Stomach (tissue), 9 donors: ENCODE measurements around the gene PDE9A. TPM values are rescaled to one million over a fixed set of nuclear protein-coding genes. Genes with fewer than 3 reads are reported as not detected.

Experiments used
- DNase-seq, 2 donors: peaks; one replicate each; pipeline versions ENCODE4 v3.0.0 to v3.0.0-alpha.2; 2013 to 2019
- H3K27ac ChIP-seq, 5 donors: fragments of 200-600 bp in 4 of 5; sonication (generic) in 4 of 5; one replicate each; pipeline ENCODE4 v1.5.1; 2013 to 2019; ENCODE audit warnings: mild to moderate bottlenecking in 1 of 5, moderate library complexity in 1 of 5
- H3K27me3 ChIP-seq, 3 donors: fragments of 200-600 bp; sonication (generic); one replicate each; pipeline ENCODE4 v1.5.1; 2017 to 2019; ENCODE audit warnings: mixed run types in 1 of 3
- H3K36me3 ChIP-seq, 4 donors: fragments of 200-600 bp; sonication (generic); 1 replicate in 3 of 4; 2 replicates in 1 of 4; pipeline ENCODE4 v1.5.1; 2016 to 2019
- H3K4me1 ChIP-seq, 4 donors: fragments of 200-600 bp; sonication (generic); one replicate each; pipeline ENCODE4 v1.5.1; 2016 to 2019
- H3K4me3 ChIP-seq, 4 donors: fragments of 200-600 bp; sonication (generic) in 3 of 4; one replicate each; pipeline ENCODE4 v1.5.1; 2016 to 2019; ENCODE audit warnings: mild to moderate bottlenecking in 1 of 4
- H3K9me3 ChIP-seq, 4 donors: fragments of 200-600 bp; sonication (generic); one replicate each; pipeline ENCODE4 v1.5.1; 2016 to 2019
- EP300 ChIP-seq: sonication (generic); formaldehyde crosslinking; IDR thresholded peaks from one replicate; pipeline ENCODE4 v1.6.1; 2017; ENCODE audit warnings: antibody characterized with exemption
- POLR2A ChIP-seq, 4 donors: fragments of 450-650 bp; IDR thresholded peaks; one replicate each; pipeline ENCODE4 v1.6.1; 2016; ENCODE audit warnings: antibody characterized with exemption in 4 of 4, control low read depth in 2 of 4, mild to moderate bottlenecking in 1 of 4, moderate library complexity in 1 of 4
- POLR2AphosphoS5 ChIP-seq, 3 donors: sonication (generic); formaldehyde crosslinking; IDR thresholded peaks; one replicate each; pipeline ENCODE4 v1.6.1; 2016; ENCODE audit warnings: antibody characterized with exemption in 3 of 3
- WGBS, 5 donors: extraction: QIAGEN DNeasy Blood & Tissue Kit in 3 of 5; methylation state at CpG; one replicate each; pipeline versions ENCODE4 v1.1.5 to v1.1.7; 2013 to 2018; 5-methylcytosine and 5-hydroxymethylcytosine counted together
- intact Hi-C: fragments of 100-400 bp; cut with DNase I; formaldehyde crosslinking; loops from one replicate; pipeline ENCODE4 v1.15.1; 2023; ENCODE audit warnings: low total_unique reads
- polyA plus RNA-seq, 3 donors: library from polyadenylated mRNA; stranded (reverse); fragments of 200-250 nt; gene quantifications; one replicate each; pipeline ENCODE4 v1.2.3, GENCODE V29; 2013
- total RNA-seq, 5 donors: library from RNA; depleted of rRNA; stranded (reverse); fragments of >200 nt; gene quantifications; one replicate each; pipeline versions ENCODE4 v1.1.0 to v1.2.3, GENCODE V29; 2014 to 2016
- TF ChIP-seq, protein P1 (sequence below), 7 experiments: fragments of 450-650 bp in 4 of 7; fragments of 200-600 bp in 3 of 7; sonication (generic) in 3 of 7; IDR thresholded peaks; one replicate each; pipeline ENCODE4 v1.5.1; 2016 to 2019; ENCODE audit warnings: antibody characterized with exemption in 7 of 7, control low read depth in 2 of 7, mild to moderate bottlenecking in 1 of 7
- donor health status: healthy with polysubstance abuse.
- donor health status: Bipolar disorder and iron deficiency.
- donor health status: healthy.

The PDE9A gene
- total and polyA plus RNA-seq, 8 donors = 6.4 to 77.1 (median 11.9) TPM

- H3K9me3 ChIP-seq = no peaks in the 10 kb centered on the region
- peaks cover 0 to 3% (median 0%) of the 10 kb centered on the region in 4 donors for H3K36me3 ChIP-seq
- WGBS, 5 donors = 9 to 28% (median 12%) methylated on average over 38 to 40 of the region's 40 CpGs
- peaks cover 0 to 75% (median 0%) of the 10 kb centered on the region in 3 donors for H3K27me3 ChIP-seq
- intact Hi-C loops = no loop called here
- DNase-seq = peak; percentile 34 to 79
- H3K27ac ChIP-seq = peak overlapping the region in 2 of 5 donors; percentile 32 to 34
- TF ChIP-seq POLR2AphosphoS5 (IDR thresholded peaks at IDR 0.05) (peak in 1 of 3 donors; percentile 6), EP300 (no peak)
- H3K4me3 ChIP-seq = peak overlapping the region; percentile 16 to 30 (median 24)
- H3K4me1 ChIP-seq = peaks cover 18 to 36% (median 24%) of the 10 kb centered on the region in 4 donors
Observed at GRCh38 chr21:42781150-42781970, 127.9 kb downstream of the PDE9A start.

GRCh38 chr21:42781971-42782722, 128.7 kb downstream of the PDE9A start:
- peak; percentile 33 to 71 for DNase-seq
- Histone ChIP-seq H3K27ac (peak overlapping the region in 3 of 5 donors; percentile 26 to 34 (median 32)), H3K4me1 (peaks cover 18 to 36% (median 24%) of the 10 kb centered on the region in 4 donors), H3K27me3 (peaks cover 0 to 72% (median 0%) of the 10 kb centered on the region in 3 donors), H3K4me3 (no peak overlapping the region), H3K36me3 (no peaks in the 10 kb centered on the region), H3K9me3 (no peaks in the 10 kb centered on the region)
- WGBS, 5 donors = 73 to 85% (median 77%) methylated on average over 10 to 14 of the region's 14 CpGs
- TF ChIP-seq POLR2A (IDR thresholded peaks at IDR 0.05) (no peak), EP300 (no peak), POLR2AphosphoS5 (IDR thresholded peaks at IDR 0.05) (no peak)
- TF ChIP-seq, protein P1, sequence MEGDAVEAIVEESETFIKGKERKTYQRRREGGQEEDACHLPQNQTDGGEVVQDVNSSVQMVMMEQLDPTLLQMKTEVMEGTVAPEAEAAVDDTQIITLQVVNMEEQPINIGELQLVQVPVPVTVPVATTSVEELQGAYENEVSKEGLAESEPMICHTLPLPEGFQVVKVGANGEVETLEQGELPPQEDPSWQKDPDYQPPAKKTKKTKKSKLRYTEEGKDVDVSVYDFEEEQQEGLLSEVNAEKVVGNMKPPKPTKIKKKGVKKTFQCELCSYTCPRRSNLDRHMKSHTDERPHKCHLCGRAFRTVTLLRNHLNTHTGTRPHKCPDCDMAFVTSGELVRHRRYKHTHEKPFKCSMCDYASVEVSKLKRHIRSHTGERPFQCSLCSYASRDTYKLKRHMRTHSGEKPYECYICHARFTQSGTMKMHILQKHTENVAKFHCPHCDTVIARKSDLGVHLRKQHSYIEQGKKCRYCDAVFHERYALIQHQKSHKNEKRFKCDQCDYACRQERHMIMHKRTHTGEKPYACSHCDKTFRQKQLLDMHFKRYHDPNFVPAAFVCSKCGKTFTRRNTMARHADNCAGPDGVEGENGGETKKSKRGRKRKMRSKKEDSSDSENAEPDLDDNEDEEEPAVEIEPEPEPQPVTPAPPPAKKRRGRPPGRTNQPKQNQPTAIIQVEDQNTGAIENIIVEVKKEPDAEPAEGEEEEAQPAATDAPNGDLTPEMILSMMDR (IDR thresholded peaks at IDR 0.05) = no peak
- intact Hi-C loops = no loop called here

DNA sequence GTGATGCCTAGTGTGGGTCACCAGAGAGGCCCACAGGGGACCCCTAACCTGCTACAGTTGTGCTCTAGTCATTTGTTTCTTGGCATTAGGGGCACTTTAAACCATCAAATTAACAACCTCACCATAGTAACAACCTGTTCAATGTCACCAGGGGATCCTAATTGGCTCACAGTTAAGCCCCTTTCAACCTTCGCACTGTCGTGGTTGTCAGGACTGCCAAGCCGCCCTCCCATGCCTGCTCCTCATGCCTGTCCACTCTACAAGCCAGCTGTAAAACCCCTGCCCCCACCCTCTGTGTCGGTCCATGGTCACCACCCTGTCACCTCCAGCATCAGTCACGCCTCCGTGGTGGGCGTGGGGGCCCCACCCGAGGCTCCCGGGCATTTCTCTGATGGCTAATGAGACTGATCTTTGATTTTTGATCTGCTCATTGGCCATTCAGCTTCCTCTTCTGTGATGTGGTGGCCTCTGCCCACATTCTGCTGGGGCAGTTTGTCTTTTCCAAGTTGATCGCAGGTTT, 129.4 kb downstream of the PDE9A start:
- Histone ChIP-seq H3K27ac (peak overlapping the region in 2 of 5 donors; percentile 74 to 82), H3K4me1 (peaks cover 18 to 36% (median 24%) of the 10 kb centered on the region in 4 donors), H3K27me3 (peaks cover 0 to 66% (median 0%) of the 10 kb centered on the region in 3 donors), H3K4me3 (no peak overlapping the region), H3K9me3 (no peaks in the 10 kb centered on the region), H3K36me3 (no peaks in the 10 kb centered on the region)
- 73 to 80% (median 76%) methylated on average over 10 of the region's 10 CpGs for WGBS, 5 donors
- TF ChIP-seq POLR2A (IDR thresholded peaks at IDR 0.05) (no peak), EP300 (no peak), POLR2AphosphoS5 (IDR thresholded peaks at IDR 0.05) (no peak)
- TF ChIP-seq, protein P1 (IDR thresholded peaks at IDR 0.05) = no peak
- intact Hi-C loops = no loop called here
- no peak for DNase-seq

GRCh38 chr21:42784276-42784675, 130.9 kb downstream of the PDE9A start:
- Histone ChIP-seq H3K36me3 (no peaks in the 10 kb centered on the region), H3K27me3 (peaks cover 0 to 57% (median 0%) of the 10 kb centered on the region in 3 donors), H3K4me3 (no peak overlapping the region), H3K27ac (peak overlapping the region; percentile 67 to 82 (median 77)), H3K4me1 (peaks cover 18 to 36% (median 24%) of the 10 kb centered on the region in 4 donors), H3K9me3 (no peaks in the 10 kb centered on the region)
- 12 to 32% (median 32%) methylated on average over 8 of the region's 8 CpGs for WGBS, 5 donors
- intact Hi-C loops = no loop called here
- TF ChIP-seq EP300 = no peak
- TF ChIP-seq POLR2A (IDR thresholded peaks at IDR 0.05) = no peak
- TF ChIP-seq, protein P1 (IDR thresholded peaks at IDR 0.05) = no peak
- no peak for TF ChIP-seq POLR2AphosphoS5 (IDR thresholded peaks at IDR 0.05)
- peak; percentile 40 to 50 for DNase-seq
